Ishikawa (cell line): ENCODE measurements around the gene ASTN2.

Experiments used
- CEBPB ChIP-seq: IDR thresholded peaks from 2 replicates; pipeline ENCODE4 v1.6.1; 2012
- CREB1 ChIP-seq: IDR thresholded peaks from 2 replicates; pipeline ENCODE4 v1.6.1; 2012; ENCODE audit warnings: low read depth
- EGR1 ChIP-seq: IDR thresholded peaks from 2 replicates; pipeline ENCODE4 v1.6.1; 2012
- EP300 ChIP-seq: IDR thresholded peaks from 2 replicates; pipeline ENCODE4 v1.6.1; 2012; ENCODE audit warnings: borderline replicate concordance
- FOXM1 ChIP-seq: IDR thresholded peaks from 2 replicates; pipeline ENCODE4 v1.6.1; 2012; ENCODE audit warnings: low read depth, borderline replicate concordance
- NFIC ChIP-seq: IDR thresholded peaks from 2 replicates; pipeline ENCODE4 v1.6.1; 2012
- RAD21 ChIP-seq: IDR thresholded peaks from 2 replicates; pipeline ENCODE4 v1.6.1; 2012; ENCODE audit warnings: low read depth
- TAF1 ChIP-seq: IDR thresholded peaks from 2 replicates; pipeline ENCODE4 v1.6.1; 2012; ENCODE audit warnings: low read depth, mild to moderate bottlenecking
- TCF12 ChIP-seq: IDR thresholded peaks from 2 replicates; pipeline ENCODE4 v1.6.1; 2012; ENCODE audit warnings: low read depth
- TEAD4 ChIP-seq: IDR thresholded peaks from 2 replicates; pipeline ENCODE4 v1.6.1; 2012
- USF1 ChIP-seq: IDR thresholded peaks from 2 replicates; pipeline ENCODE4 v1.6.1; 2012
- YY1 ChIP-seq: IDR thresholded peaks from 2 replicates; pipeline ENCODE4 v1.6.1; 2012; ENCODE audit warnings: low read depth
- ZBTB7A ChIP-seq: IDR thresholded peaks from 2 replicates; pipeline ENCODE4 v1.6.1; 2012; ENCODE audit warnings: low read depth
- TF ChIP-seq, protein P1 (sequence below): IDR thresholded peaks from 2 replicates; pipeline ENCODE4 v1.6.1; 2012
- TF ChIP-seq, protein P2 (sequence below): IDR thresholded peaks from 2 replicates; pipeline ENCODE4 v1.6.1; 2012; ENCODE audit warnings: low read depth, mild to moderate bottlenecking

The ASTN2 gene

DNA sequence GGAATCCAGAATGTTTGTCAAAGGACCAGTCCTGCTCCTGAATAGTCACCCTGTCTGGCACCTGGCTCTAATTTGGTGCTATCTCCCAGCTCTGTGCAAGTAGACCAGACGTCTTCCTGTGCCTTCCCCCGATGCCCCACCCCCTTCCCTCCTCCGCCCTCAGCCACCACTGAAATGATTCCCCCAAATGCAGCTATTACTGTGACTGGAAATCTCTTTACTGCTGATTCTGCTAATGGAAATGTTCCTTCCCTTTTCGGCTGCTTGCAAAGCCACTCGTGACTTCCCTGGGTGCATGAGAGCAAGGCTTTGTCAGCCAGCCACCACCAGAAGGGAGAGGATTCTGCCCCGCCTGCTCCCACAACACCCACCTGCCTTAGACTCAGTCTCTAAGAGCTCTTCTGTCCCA lies 11.4 kb downstream of the ASTN2 start:
- TF ChIP-seq TAF1 (no peak), RAD21 (no peak), EP300 (no peak), CREB1 (no peak), YY1 (no peak), CEBPB (no peak), EGR1 (no peak), NFIC (no peak), TEAD4 (no peak), TCF12 (no peak), ZBTB7A (no peak), USF1 (no peak), FOXM1 (no peak)
- TF ChIP-seq, protein P1, sequence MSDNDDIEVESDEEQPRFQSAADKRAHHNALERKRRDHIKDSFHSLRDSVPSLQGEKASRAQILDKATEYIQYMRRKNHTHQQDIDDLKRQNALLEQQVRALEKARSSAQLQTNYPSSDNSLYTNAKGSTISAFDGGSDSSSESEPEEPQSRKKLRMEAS: no peak
- TF ChIP-seq, protein P2, sequence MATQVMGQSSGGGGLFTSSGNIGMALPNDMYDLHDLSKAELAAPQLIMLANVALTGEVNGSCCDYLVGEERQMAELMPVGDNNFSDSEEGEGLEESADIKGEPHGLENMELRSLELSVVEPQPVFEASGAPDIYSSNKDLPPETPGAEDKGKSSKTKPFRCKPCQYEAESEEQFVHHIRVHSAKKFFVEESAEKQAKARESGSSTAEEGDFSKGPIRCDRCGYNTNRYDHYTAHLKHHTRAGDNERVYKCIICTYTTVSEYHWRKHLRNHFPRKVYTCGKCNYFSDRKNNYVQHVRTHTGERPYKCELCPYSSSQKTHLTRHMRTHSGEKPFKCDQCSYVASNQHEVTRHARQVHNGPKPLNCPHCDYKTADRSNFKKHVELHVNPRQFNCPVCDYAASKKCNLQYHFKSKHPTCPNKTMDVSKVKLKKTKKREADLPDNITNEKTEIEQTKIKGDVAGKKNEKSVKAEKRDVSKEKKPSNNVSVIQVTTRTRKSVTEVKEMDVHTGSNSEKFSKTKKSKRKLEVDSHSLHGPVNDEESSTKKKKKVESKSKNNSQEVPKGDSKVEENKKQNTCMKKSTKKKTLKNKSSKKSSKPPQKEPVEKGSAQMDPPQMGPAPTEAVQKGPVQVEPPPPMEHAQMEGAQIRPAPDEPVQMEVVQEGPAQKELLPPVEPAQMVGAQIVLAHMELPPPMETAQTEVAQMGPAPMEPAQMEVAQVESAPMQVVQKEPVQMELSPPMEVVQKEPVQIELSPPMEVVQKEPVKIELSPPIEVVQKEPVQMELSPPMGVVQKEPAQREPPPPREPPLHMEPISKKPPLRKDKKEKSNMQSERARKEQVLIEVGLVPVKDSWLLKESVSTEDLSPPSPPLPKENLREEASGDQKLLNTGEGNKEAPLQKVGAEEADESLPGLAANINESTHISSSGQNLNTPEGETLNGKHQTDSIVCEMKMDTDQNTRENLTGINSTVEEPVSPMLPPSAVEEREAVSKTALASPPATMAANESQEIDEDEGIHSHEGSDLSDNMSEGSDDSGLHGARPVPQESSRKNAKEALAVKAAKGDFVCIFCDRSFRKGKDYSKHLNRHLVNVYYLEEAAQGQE: no peak

DNA sequence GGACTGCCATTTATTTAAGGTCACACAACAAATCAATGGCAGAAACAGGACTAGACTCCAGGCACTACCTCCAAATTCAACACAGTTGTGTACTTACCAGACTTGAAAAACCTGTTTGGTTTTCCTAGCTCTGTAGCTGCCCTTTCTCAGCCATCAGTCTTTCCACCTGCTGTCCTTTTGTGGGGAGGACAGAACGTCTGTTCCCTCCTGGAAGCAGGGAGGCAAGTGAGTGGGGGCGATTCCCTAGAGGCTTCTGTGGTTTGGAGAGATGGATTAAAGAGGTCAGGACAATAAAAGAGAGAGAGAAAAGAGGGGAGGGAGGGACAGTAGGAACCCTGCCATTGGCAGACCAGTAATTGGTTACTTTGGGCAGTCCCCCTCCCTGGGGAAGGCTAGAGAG lies 14.7 kb downstream of the ASTN2 start:
- TF ChIP-seq CREB1 (no peak), USF1 (no peak), EGR1 (no peak), TCF12 (no peak), YY1 (no peak), ZBTB7A (no peak), CEBPB (no peak), NFIC (no peak), FOXM1 (no peak), RAD21 (no peak), EP300 (no peak), TEAD4 (no peak)
- TF ChIP-seq, protein P1: no peak

DNA sequence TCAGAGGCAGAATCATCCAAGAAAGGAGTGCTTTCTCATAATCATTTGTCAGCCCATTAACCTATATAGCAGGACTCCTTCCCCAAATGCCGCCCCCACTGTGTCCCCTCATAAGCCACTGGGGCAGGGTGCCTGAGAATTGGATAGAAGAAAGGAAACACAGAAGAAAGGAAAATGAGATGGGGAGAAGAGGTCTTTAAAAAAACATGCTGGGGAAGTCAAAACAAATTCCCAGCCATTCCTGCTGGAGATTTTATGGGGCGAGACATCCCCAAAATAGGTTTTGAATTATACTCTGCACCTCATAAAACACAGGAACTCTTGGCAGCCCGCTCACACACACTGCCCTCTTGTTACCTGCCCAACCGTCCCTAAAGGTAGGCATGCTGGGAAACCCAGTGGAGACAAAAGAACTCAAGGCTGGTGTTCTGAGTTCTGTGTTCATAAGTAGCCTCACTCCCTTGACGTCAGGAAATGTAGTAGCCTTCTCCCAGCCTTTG lies 19.7 kb downstream of the ASTN2 start:
- TF ChIP-seq, protein P2: no peak
- TF ChIP-seq CEBPB (no peak), TCF12 (no peak), TEAD4 (no peak), EP300 (no peak), ZBTB7A (no peak), FOXM1 (no peak)
- TF ChIP-seq, protein P1: no peak

- TF ChIP-seq FOXM1 (no peak), CREB1 (no peak), YY1 (no peak), NFIC (no peak), CEBPB (no peak), TCF12 (no peak), RAD21 (no peak), ZBTB7A (no peak), EP300 (no peak), EGR1 (no peak), TEAD4 (no peak), USF1 (no peak), TAF1 (no peak)
- TF ChIP-seq, protein P1: no peak
- TF ChIP-seq, protein P2: no peak
Measured at GRCh38 chr9:117394655-117395054, 20.2 kb downstream of the ASTN2 start.
